ENCODE data around the gene IQGAP3. TPM values are rescaled to one million over a fixed set of nuclear protein-coding genes. Genes with fewer than 3 reads are reported as not detected.

IQGAP3 gene
- total RNA-seq, 2 donors from 2014 or later: 28.6 to 36.9 TPM

GRCh38 chr1:156495401-156496140 lies 76.8 kb downstream of the IQGAP3 start:
- H3K9me3 Mint-ChIP-seq: no peaks in the 10 kb centered on the region
- TF ChIP-seq CTCF (conservative IDR thresholded peaks at IDR 0.05): no peak
- H3K36me3 Mint-ChIP-seq (ENCODE audit: low read depth): no peaks in the 10 kb centered on the region
- Histone ChIP-seq H3K4me3 (ENCODE audit: low read length) (no peak overlapping the region), H3K36me3 (ENCODE audit: control insufficient read depth, insufficient read depth, low read length) (no peaks in the 10 kb centered on the region), H3K9ac (ENCODE audit: extremely low read depth, low read length, poor library complexity, severe bottlenecking) (no peak overlapping the region), H3K27ac (ENCODE audit: low read depth, low read length) (no peak overlapping the region), H3K4me1 (ENCODE audit: control insufficient read depth, insufficient read depth, low read length) (peaks cover 19% of the 10 kb centered on the region), H3K9me3 (ENCODE audit: control insufficient read depth, low read length) (no peaks in the 10 kb centered on the region), H3K27me3 (ENCODE audit: control insufficient read depth, insufficient read depth, low read length, poor library complexity, severe bottlenecking) (no peaks in the 10 kb centered on the region)
- H3K4me1 Mint-ChIP-seq: peaks cover 36% of the 10 kb centered on the region
- H3K27ac Mint-ChIP-seq: no peak overlapping the region
- DNase-seq: no peak
- H3K27me3 Mint-ChIP-seq (ENCODE audit: insufficient read depth): no peaks in the 10 kb centered on the region
- no peak overlapping the region for H3K4me3 Mint-ChIP-seq
- WGBS, 2 experiments (ENCODE audit: insufficient coverage in 1 of 2, insufficient read length in 1 of 2): 89% methylated on average over 6 to 9 of the region's 9 CpGs

- H3K4me1 ChIP-seq (ENCODE audit: control insufficient read depth, insufficient read depth, low read length): peaks cover 27% of the 10 kb centered on the region
- no peak for TF ChIP-seq CTCF (conservative IDR thresholded peaks at IDR 0.05)
- no peaks in the 10 kb centered on the region for H3K9me3 ChIP-seq (ENCODE audit: control insufficient read depth, low read length)
- Mint-ChIP-seq H3K9me3 (no peaks in the 10 kb centered on the region), H3K36me3 (ENCODE audit: low read depth) (no peaks in the 10 kb centered on the region), H3K4me3 (no peak overlapping the region), H3K4me1 (peaks cover 46% of the 10 kb centered on the region), H3K27me3 (ENCODE audit: insufficient read depth) (no peaks in the 10 kb centered on the region), H3K27ac (no peak overlapping the region)
- no peaks in the 10 kb centered on the region for H3K36me3 ChIP-seq (ENCODE audit: control insufficient read depth, insufficient read depth, low read length)
- H3K4me3 ChIP-seq (ENCODE audit: low read length): no peak overlapping the region
- no peak overlapping the region for H3K9ac ChIP-seq (ENCODE audit: extremely low read depth, low read length, poor library complexity, severe bottlenecking)
- no peak overlapping the region for H3K27ac ChIP-seq (ENCODE audit: low read depth, low read length)
- 82 to 84% methylated on average over 4 to 7 of the region's 7 CpGs for WGBS, 2 experiments (ENCODE audit: insufficient coverage in 1 of 2, insufficient read length in 1 of 2)
- peak; percentile 49 for DNase-seq
- H3K27me3 ChIP-seq (ENCODE audit: control insufficient read depth, insufficient read depth, low read length, poor library complexity, severe bottlenecking): no peaks in the 10 kb centered on the region
Observed at GRCh38 chr1:156494309-156494895, 78.0 kb downstream of the IQGAP3 start.

GRCh38 chr1:156493742-156494141 lies 78.6 kb downstream of the IQGAP3 start:
- no peak overlapping the region for H3K4me3 ChIP-seq (ENCODE audit: low read length)
- no peak for DNase-seq
- no peak for TF ChIP-seq CTCF (conservative IDR thresholded peaks at IDR 0.05)
- H3K9me3 ChIP-seq (ENCODE audit: control insufficient read depth, low read length): no peaks in the 10 kb centered on the region
- no peak overlapping the region for H3K4me3 Mint-ChIP-seq
- H3K27ac Mint-ChIP-seq: no peak overlapping the region
- no peaks in the 10 kb centered on the region for H3K36me3 ChIP-seq (ENCODE audit: control insufficient read depth, insufficient read depth, low read length)
- H3K4me1 Mint-ChIP-seq: peaks cover 48% of the 10 kb centered on the region
- H3K27me3 Mint-ChIP-seq (ENCODE audit: insufficient read depth): no peaks in the 10 kb centered on the region
- H3K27ac ChIP-seq (ENCODE audit: low read depth, low read length): no peak overlapping the region
- no peak overlapping the region for H3K9ac ChIP-seq (ENCODE audit: extremely low read depth, low read length, poor library complexity, severe bottlenecking)
- H3K27me3 ChIP-seq (ENCODE audit: control insufficient read depth, insufficient read depth, low read length, poor library complexity, severe bottlenecking): no peaks in the 10 kb centered on the region
- no peaks in the 10 kb centered on the region for H3K9me3 Mint-ChIP-seq
- H3K4me1 ChIP-seq (ENCODE audit: control insufficient read depth, insufficient read depth, low read length): peaks cover 23% of the 10 kb centered on the region
- H3K36me3 Mint-ChIP-seq (ENCODE audit: low read depth): no peaks in the 10 kb centered on the region

All from endodermal cell (in vitro differentiated cells).